HG03280 (cell line): ENCODE measurements around the gene ZFP91.

ENCODE experiments used
- ATAC-seq: cut with Tn5 transposase; IDR thresholded peaks from one replicate; pipeline ENCODE4 v1.9.1; 2021; ENCODE audit warnings: mild to moderate bottlenecking, moderate library complexity; ENCODE audit not compliant: unreplicated experiment

ZFP91 gene

DNA sequence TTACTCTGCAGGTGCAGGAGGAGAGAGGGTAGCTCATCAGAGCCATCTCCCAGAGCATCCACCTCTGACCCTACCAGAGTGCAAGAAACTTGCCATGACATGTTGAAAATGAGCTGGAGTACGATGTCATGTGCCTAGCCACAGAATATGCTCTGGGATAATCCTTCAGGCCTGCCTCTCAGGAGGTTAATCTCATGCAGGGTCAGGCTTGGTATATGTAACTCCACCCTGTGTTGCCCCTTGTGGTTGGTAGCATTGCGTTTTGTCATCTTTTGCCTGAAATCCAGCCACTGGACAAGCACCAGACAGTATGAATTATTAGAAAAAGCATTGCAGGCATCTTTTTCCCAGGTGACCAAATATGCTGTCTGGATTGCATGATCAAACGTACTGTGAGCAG lies 79.8 kb downstream of the ZFP91 start:
- no peak for ATAC-seq

DNA sequence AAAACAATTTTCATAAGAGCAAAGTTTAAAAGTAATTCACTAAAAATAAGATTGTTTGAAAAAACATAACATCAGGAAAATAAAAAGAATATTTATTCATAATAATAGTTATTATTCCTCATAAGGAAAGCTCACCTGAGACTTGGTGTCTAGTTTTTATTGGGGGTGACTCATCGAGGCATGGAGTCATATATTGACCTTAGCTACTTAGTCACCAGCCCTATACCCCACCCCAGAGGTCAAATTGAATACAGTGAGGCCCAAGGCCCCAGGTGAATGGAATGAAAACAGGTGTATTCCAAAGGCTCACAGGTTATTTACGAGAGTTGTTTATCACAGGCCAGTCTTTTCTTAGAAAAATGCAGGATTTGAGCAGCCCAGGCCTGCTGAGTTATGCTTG lies 80.5 kb downstream of the ZFP91 start:
- ATAC-seq, result no peak

DNA sequence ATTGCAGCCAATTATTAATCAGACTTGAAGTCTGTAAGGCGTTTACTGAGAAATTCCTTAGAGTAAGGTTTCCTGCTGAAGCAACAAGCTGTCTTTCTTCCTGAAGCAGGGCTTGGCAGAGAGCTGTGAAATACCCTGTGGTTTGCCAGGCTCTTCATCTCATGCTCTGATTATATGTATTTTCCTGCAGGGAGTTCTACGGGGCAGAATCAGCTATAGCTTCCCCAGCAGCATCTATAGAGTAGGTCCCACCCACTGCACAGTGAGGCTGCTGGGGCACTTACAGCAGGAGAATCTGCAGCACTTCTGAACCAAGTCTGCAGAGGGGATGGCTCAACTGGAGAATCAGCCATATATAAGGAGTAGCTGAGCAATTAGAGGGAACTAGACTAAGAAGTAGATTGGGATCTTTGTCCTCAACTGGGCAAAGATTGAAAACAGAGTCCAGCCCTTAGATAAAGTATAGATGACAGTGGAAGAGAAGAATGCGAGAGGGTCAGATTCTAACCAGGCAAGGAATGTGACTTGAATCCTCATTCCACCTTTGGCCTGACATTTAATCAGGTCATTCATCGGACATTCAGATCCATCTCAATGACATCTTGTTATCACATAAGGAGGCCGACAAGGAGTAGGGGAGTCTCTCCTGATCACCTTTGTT lies 81.2 kb downstream of the ZFP91 start:
- ATAC-seq, result no peak
